LNCaP clone FGC (cell line): ENCODE results near the gene KIF4A.

ENCODE experiments used
- DNase-seq: peaks from one replicate; pipeline ENCODE4 v3.0.0-alpha.2; 2011; ENCODE audit warnings: low read depth
- H3K4me3 ChIP-seq: 2 replicates; pipeline ENCODE4 v1.5.1; 2011; ENCODE audit warnings: mild to moderate bottlenecking, low read depth, low read length, control low read depth
- TF ChIP-seq, protein P1 (sequence below): IDR thresholded peaks from 2 replicates; pipeline ENCODE4 v1.5.1; 2012; ENCODE audit warnings: mild to moderate bottlenecking; ENCODE audit not compliant: control insufficient read depth, insufficient read depth; ENCODE audit errors: extremely low read depth

The KIF4A gene

DNA sequence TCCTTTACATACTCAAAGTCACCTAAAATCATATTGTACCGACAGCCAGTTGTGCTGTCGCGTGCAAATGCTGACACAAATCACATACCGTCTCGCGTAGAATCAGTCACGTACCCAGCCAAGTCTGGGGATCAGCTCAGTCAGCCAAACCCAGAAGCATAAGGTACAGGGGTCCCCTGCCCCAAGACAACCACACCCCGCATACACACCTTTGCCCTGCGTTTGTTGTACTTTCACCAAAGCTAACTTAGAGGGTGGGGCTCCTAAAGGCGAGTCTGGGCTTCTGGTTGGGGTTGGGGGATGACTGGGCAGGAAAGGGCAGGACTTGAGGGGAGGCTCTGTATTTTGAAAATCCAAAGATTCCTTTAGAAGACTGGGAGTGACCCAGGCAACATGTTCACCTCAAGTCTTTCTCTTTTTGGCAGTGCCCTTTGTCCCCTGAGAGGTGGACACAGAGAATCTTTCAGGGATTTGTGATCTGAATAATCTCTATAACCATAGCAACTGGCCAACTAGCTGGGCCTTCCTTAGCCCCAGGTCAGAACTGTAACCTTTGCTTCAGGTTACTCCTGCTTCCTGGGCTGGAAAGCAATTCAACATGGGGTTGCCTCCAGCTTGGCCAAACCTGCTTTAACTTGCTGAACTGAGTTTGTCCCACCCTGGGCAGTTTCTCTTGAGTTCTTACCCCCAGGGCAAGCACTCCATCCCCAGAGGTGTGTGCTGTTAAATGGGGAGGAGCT lies 134.2 kb downstream of the KIF4A start:
- TF ChIP-seq, protein P1, sequence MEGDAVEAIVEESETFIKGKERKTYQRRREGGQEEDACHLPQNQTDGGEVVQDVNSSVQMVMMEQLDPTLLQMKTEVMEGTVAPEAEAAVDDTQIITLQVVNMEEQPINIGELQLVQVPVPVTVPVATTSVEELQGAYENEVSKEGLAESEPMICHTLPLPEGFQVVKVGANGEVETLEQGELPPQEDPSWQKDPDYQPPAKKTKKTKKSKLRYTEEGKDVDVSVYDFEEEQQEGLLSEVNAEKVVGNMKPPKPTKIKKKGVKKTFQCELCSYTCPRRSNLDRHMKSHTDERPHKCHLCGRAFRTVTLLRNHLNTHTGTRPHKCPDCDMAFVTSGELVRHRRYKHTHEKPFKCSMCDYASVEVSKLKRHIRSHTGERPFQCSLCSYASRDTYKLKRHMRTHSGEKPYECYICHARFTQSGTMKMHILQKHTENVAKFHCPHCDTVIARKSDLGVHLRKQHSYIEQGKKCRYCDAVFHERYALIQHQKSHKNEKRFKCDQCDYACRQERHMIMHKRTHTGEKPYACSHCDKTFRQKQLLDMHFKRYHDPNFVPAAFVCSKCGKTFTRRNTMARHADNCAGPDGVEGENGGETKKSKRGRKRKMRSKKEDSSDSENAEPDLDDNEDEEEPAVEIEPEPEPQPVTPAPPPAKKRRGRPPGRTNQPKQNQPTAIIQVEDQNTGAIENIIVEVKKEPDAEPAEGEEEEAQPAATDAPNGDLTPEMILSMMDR: no peak
- no peak for DNase-seq
- H3K4me3 ChIP-seq: no peak overlapping the region

DNA sequence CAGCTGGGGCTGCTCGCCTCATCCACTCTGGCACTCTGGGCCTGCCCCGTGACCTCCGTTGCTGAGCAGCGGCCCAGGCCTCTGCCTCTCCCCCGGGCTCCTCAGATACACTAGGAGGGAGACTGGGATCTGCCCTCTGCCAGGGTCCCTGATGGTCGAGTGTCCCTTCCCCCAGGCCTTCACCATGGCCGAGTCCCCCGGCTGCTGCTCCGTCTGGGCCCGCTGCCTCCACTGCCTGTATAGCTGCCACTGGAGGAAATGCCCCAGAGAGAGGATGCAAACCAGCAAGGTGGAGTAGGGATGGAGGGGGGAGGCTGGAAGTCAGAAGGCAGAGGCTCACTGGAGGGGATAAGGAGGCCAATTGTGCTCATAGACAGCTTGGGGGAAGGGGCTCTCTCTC lies 134.9 kb downstream of the KIF4A start:
- no peak for DNase-seq
- H3K4me3 ChIP-seq: no peak overlapping the region
- TF ChIP-seq, protein P1: no peak

DNA sequence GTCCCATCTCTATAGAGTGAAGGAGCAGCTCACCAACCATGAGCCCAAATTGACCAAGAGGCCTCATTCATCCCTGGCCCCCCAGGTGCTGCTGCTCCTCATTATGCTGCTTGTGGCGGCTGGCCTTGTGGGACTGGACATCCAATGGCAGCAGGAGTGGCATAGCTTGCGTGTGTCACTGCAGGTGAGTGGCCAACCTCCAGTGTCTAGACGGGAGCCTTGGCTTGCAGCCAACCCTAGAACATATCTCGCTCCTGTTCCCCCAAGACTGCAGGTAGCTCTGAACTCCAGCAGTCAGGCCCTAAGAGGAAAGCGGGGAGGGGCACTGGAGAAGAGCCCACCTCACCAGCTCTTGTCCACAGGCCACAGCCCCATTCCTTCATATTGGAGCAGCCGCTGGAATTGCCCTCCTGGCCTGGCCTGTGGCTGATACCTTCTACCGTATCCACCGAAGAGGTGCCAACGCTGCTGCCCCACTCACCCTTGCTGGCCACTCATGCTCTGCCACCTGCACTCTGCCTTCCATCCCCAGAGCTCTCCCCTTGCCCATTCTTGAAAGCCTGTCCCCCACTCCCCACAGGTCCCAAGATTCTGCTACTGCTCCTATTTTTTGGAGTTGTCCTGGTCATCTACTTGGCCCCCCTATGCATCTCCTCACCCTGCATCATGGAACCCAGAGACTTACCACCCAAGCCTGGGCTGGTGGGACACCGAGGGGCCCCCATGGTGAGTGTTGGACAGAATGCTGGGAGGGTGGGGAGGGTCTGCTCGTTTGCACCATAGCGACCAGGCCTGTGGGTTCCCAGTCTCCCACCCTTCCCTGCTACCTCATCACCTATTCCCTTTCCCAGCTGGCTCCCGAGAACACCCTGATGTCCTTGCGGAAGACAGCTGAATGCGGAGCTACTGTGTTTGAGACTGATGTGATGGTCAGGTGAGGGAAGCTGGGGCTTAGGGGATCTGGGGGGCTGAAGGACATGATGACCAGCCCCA lies 136.7 kb downstream of the KIF4A start:
- DNase-seq: no peak
- H3K4me3 ChIP-seq: no peak overlapping the region
- TF ChIP-seq, protein P1: no peak

DNA sequence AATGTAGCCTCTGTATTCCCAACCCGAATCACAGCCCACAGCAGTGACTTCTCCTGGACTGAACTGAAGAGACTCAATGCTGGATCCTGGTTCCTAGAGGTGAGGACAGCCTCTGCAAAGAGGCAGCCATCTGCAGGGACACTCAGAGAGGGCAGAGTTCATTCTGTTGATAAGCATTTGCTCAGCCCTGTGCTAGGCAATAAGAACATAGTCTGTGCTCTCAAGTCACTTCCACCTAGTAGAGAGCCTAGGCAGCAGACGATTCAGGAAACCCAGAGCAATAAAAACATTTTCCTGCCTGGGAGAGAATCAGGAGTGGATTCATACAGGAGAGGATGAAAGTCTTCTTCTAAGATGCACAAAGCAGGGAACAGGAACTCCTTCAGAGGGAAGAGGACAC lies 137.5 kb downstream of the KIF4A start:
- H3K4me3 ChIP-seq: no peak overlapping the region
- TF ChIP-seq, protein P1: no peak
- no peak for DNase-seq

DNA sequence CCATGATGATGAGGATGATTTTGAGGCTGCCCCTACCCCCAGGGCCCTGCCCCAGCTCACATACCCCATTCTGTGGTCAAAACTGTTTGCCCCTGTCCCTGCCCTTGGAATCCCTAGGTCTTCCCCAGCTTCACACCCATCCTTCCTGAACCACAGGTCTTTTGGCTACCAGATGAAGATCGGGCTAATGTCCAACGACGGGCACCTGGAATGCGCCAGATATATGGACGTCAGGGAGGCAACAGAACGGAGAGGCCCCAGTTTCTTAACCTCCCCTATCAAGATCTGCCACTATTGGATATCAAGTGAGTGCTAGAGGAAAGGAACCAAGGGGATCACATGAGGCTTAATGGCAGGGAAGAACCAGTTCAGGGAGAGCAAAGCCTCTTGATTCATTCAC lies 139.9 kb downstream of the KIF4A start:
- no peak overlapping the region for H3K4me3 ChIP-seq
- TF ChIP-seq, protein P1: no peak
- DNase-seq: no peak

DNA sequence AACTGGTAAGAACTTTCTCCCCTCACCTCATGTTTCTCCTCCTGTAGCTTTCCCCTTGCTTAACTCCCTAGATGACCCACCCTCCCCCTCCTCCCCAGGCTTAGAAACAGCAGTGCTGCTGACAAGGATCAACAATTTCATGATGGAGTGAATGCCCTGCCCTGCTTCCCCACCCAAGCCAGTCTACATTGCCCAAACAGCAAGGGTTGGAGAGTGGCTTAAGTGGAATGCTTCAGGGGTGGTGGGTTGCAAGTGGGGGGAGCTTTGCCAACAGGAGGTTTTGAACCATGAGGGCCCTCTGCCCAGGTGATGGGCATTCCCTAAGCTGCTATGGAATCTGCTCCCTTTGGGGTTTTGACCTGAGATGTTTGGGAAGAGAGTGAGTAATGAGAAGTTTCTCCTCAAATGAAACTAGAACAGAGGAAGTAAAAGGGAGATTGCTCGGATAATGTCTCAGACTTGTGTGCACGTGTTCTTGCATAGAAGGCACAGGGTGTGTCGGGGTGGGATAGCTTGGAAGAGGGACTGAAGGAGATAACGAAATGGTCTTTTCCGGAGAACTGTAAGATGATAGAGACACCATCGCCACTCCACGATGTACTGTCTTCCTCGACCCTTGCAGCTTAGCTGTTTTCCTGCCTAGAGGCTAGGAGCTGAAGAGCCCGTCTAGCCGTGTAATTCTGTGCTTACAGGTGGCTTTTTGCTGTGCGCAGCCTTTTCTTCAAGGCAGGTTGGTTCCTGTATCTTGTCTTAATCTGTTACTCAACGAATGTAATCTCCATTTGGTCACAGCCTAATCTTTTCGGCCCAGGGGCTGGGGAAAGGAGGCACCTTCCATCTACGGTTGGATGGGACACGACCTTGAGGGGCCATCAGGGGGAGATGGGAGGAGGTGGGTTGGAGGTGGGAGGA lies 143.3 kb downstream of the KIF4A start:
- no peak for DNase-seq
- H3K4me3 ChIP-seq: peak overlapping the region; percentile 72
- TF ChIP-seq, protein P1: no peak
